GM12878 (cell line): ENCODE data around the gene ADPRM. TPM values are rescaled to one million over a fixed set of nuclear protein-coding genes. Genes with fewer than 3 reads are reported as not detected.

Experiments
- ATAC-seq: fragments of 200-7000 bp; cut with Tn5 transposase; 3 replicates; pipeline ENCODE4 v1.9.1; 2020; ENCODE audit warnings: mild to moderate bottlenecking, moderate library complexity
- BruUV-seq: library from RNA; stranded (reverse); fragments of 400-500 nt; replicated peaks from 2 replicates; lab custom pipeline; 2021; lab: Mats Ljungman, UMichigan
- CTCF ChIA-PET: fragments of 300-600 bp; sonication (Branson Sonifier 250); formaldehyde crosslinking; extraction: SDS; loops from one replicate; lab custom pipeline; 2021; ENCODE audit warnings: inconsistent platforms; lab: Yijun Ruan, JAX
- POLR2A ChIA-PET: fragments of 350-600 bp; formaldehyde crosslinking; extraction: SDS; loops from one replicate; lab custom pipeline; 2021; ENCODE audit warnings: inconsistent platforms; lab: Charles Lee
- RAD21 ChIA-PET: fragments of 300-600 bp; sonication (Branson Sonifier 250); formaldehyde crosslinking; loops from one replicate; lab custom pipeline; 2023; ENCODE audit warnings: antibody characterized with exemption; ENCODE audit not compliant: unreplicated experiment; lab: Charles Lee
- SMC1A ChIA-PET: fragments of 300-600 bp; sonication (Branson Sonifier 250); formaldehyde crosslinking; loops from one replicate; lab custom pipeline; 2023; ENCODE audit not compliant: unreplicated experiment, uncharacterized antibody; lab: Charles Lee
- DNase-seq: peaks from one replicate; pipeline ENCODE4 v3.0.0-alpha.2; 2011; ENCODE audit warnings: low read depth, low spot score
- FAIRE-seq: peaks from 3 replicates; lab custom pipeline; 2011; peaks lifted over from hg19 to GRCh38; lab: Jason Lieb, UNC
- H2AFZ ChIP-seq: 2 replicates; pipeline ENCODE4 v1.6.0; 2011; ENCODE audit warnings: low read depth, low read length, control low read depth; ENCODE audit not compliant: control insufficient read depth
- H3K27ac ChIP-seq: 2 replicates; pipeline ENCODE4 v1.5.1; 2011; ENCODE audit warnings: control low read depth; ENCODE audit not compliant: control insufficient read depth, insufficient read depth
- H3K27me3 ChIP-seq, 2 experiments: replicated peaks in 1 of 2; 2 replicates each; pipeline versions ENCODE4 v1.6.0 to v1.6.1; 2011; ENCODE audit warnings: low read length in 1 of 2; ENCODE audit not compliant: control insufficient read depth in 2 of 2, insufficient read depth in 2 of 2
- H3K36me3 ChIP-seq, 2 experiments: 2 replicates each; pipeline ENCODE4 v1.5.1; 2011; ENCODE audit warnings: low read length in 1 of 2; ENCODE audit not compliant: control insufficient read depth in 2 of 2, insufficient read depth in 2 of 2
- H3K4me1 ChIP-seq: 2 replicates; pipeline ENCODE4 v1.6.1; 2011; ENCODE audit warnings: mild to moderate bottlenecking, low read length, moderate library complexity, mixed read lengths; ENCODE audit not compliant: control insufficient read depth, insufficient read depth
- H3K4me2 ChIP-seq: 2 replicates; pipeline ENCODE4 v1.6.0; 2011; ENCODE audit warnings: control low read depth; ENCODE audit not compliant: control insufficient read depth, insufficient read depth
- H3K4me3 ChIP-seq: fragments of 200-600 bp; sonication (generic); 2 replicates; pipeline ENCODE4 v1.5.1; 2016
- H3K79me2 ChIP-seq: 2 replicates; pipeline ENCODE4 v1.6.0; 2011; ENCODE audit warnings: low read length; ENCODE audit not compliant: control insufficient read depth, insufficient read depth
- H3K9ac ChIP-seq: 2 replicates; pipeline ENCODE4 v1.8.0; 2011; ENCODE audit warnings: low read length, control low read depth, mixed read lengths; ENCODE audit not compliant: control insufficient read depth, insufficient read depth
- H3K9me3 ChIP-seq: replicated peaks from 3 replicates; pipeline ENCODE4 v1.5.1; 2011; ENCODE audit warnings: mild to moderate bottlenecking, low read length; ENCODE audit not compliant: control insufficient read depth, insufficient read depth
- H4K20me1 ChIP-seq: 2 replicates; pipeline ENCODE4 v1.6.0; 2011; ENCODE audit not compliant: control insufficient read depth, insufficient read depth
- BACH1 ChIP-seq: fragments of 450-650 bp; IDR thresholded peaks from 2 replicates; pipeline ENCODE4 v1.6.1; 2017; ENCODE audit warnings: mild to moderate bottlenecking, borderline replicate concordance
- CEBPB ChIP-seq, 2 experiments: fragments of 150-350 bp in 1 of 2; IDR thresholded peaks; 2 replicates each; pipeline ENCODE4 v1.6.1; 2012 to 2014; ENCODE audit warnings: low read depth in 2 of 2, low read length in 2 of 2, borderline replicate concordance in 1 of 2, inconsistent platforms in 1 of 2
- CHD2 ChIP-seq: IDR thresholded peaks from 2 replicates; pipeline ENCODE4 v1.6.1; 2011; ENCODE audit warnings: low read depth, low read length, improper control_type of control experiment, borderline replicate concordance
- CREM ChIP-seq: IDR thresholded peaks from 2 replicates; pipeline ENCODE4 v1.6.1; 2014; ENCODE audit warnings: antibody characterized with exemption, low read depth
- DPF2 ChIP-seq: fragments of 450-650 bp; IDR thresholded peaks from 2 replicates; pipeline ENCODE4 v1.6.1; 2017; ENCODE audit warnings: mild to moderate bottlenecking
- ESRRA ChIP-seq: IDR thresholded peaks from 2 replicates; pipeline ENCODE4 v1.6.1; 2012; ENCODE audit warnings: mild to moderate bottlenecking, low read length, improper control_type of control experiment
- GATAD2B ChIP-seq: fragments of 450-650 bp; conservative IDR thresholded peaks from 2 replicates; pipeline ENCODE4 v1.6.1; 2017; ENCODE audit warnings: low read depth, mild to moderate bottlenecking, moderate library complexity
- HCFC1 ChIP-seq: fragments of 150-350 bp; IDR thresholded peaks from 2 replicates; pipeline ENCODE4 v1.6.1; 2014; ENCODE audit warnings: low read length
- JUNB ChIP-seq: IDR thresholded peaks from 2 replicates; pipeline ENCODE4 v1.6.1; 2016; ENCODE audit warnings: antibody characterized with exemption, mild to moderate bottlenecking
- MTA3 ChIP-seq: IDR thresholded peaks from 2 replicates; pipeline ENCODE4 v1.6.1; 2012; ENCODE audit warnings: low read length, inconsistent platforms, borderline replicate concordance
- NBN ChIP-seq: fragments of 450-650 bp; IDR thresholded peaks from 2 replicates; pipeline ENCODE4 v1.6.1; 2016
- NRF1 ChIP-seq: conservative IDR thresholded peaks from 2 replicates; pipeline ENCODE4 v1.6.1; 2011; ENCODE audit warnings: mild to moderate bottlenecking, low read depth, low read length, improper control_type of control experiment
- POLR2A ChIP-seq: IDR thresholded peaks from 2 replicates; pipeline ENCODE4 v1.6.1; 2011; ENCODE audit warnings: low read depth, mild to moderate bottlenecking, low read length
- POLR2AphosphoS5 ChIP-seq: IDR thresholded peaks from 2 replicates; pipeline ENCODE4 v1.6.1; 2011; ENCODE audit warnings: mild to moderate bottlenecking, low read length, inconsistent platforms
- SIX5 ChIP-seq: IDR thresholded peaks from 2 replicates; pipeline ENCODE4 v1.6.1; 2011; ENCODE audit warnings: mild to moderate bottlenecking, low read depth, low read length, moderate library complexity; ENCODE audit not compliant: severe bottlenecking
- SP1 ChIP-seq: IDR thresholded peaks from one replicate; pipeline ENCODE4 v1.6.1; 2011; ENCODE audit warnings: low read depth, low read length
- STAT1 ChIP-seq: fragments of 450-650 bp; conservative IDR thresholded peaks from 2 replicates; pipeline ENCODE4 v1.6.1; 2014; ENCODE audit warnings: antibody characterized with exemption, mild to moderate bottlenecking
- TBL1XR1 ChIP-seq: IDR thresholded peaks from 2 replicates; pipeline ENCODE4 v1.6.1; 2012; ENCODE audit warnings: low read depth, low read length, improper control_type of control experiment
- WRNIP1 ChIP-seq: IDR thresholded peaks from 2 replicates; pipeline ENCODE4 v1.6.1; 2011; ENCODE audit warnings: low read depth, low read length, improper control_type of control experiment, borderline replicate concordance
- ZNF217 ChIP-seq: fragments of 450-650 bp; IDR thresholded peaks from 2 replicates; pipeline ENCODE4 v1.6.1; 2017; ENCODE audit warnings: antibody characterized with exemption, mild to moderate bottlenecking
- ZNF622 ChIP-seq: fragments of 450-650 bp; IDR thresholded peaks from 2 replicates; pipeline ENCODE4 v1.6.1; 2017; ENCODE audit warnings: mild to moderate bottlenecking, inconsistent platforms
- ZZZ3 ChIP-seq: IDR thresholded peaks from 2 replicates; pipeline ENCODE4 v1.6.1; 2011; ENCODE audit warnings: low read depth; ENCODE audit not compliant: control insufficient read depth, insufficient read length
- WGBS: methylation state at CpG from one replicate; pipeline ENCODE4 v1.1.6; 2016; ENCODE audit warnings: low lambda C conversion rate; ENCODE audit not compliant: insufficient replicate concordance, insufficient coverage; ENCODE audit errors: missing lambda C conversion rate; 5-methylcytosine and 5-hydroxymethylcytosine counted together
- in situ Hi-C: fragments of 300-500 bp; cut with MboI; formaldehyde crosslinking; loops from 9 replicates; pipeline ENCODE4 v1.14.3; 2018; ENCODE audit warnings: mixed read lengths
- intact Hi-C: fragments of 100-400 bp; cut with micrococcal nuclease; formaldehyde crosslinking; loops from one replicate; pipeline ENCODE4 v1.14.2; 2022; ENCODE audit not compliant: unreplicated experiment
- polyA plus RNA-seq, 11 experiments: library from polyadenylated mRNA; depleted of rRNA in 4 of 11; unstranded in 6 of 11; stranded (reverse) in 5 of 11; fragments of >200 nt; fragmentation: Nextera tagmentation in 4 of 11; fragmentation: Illumina TruSeq in 1 of 11; extraction: Ambion mirVana in 4 of 11; extraction: Trizol in 1 of 11; gene quantifications; 1 replicate in 1 of 11; 2 replicates in 10 of 11; pipeline versions ENCODE4 v1.2.1 to v1.2.3, GENCODE V29; 2011 to 2016; ENCODE audit warnings: inconsistent platforms in 2 of 11, missing spikeins in 2 of 11, low read depth in 1 of 11
- total RNA-seq, 4 experiments: library from RNA; depleted of rRNA in 3 of 4; stranded (reverse); fragments of >200 nt in 3 of 4; fragmentation: Illumina TruSeq in 1 of 4; extraction: Trizol in 1 of 4; gene quantifications; 2 replicates each; pipeline versions ENCODE4 v1.2.1 to v1.2.3, GENCODE V29; 2013 to 2021
- TF ChIP-seq, protein P1 (sequence below): fragments of 450-650 bp; IDR thresholded peaks from 2 replicates; pipeline ENCODE4 v1.6.1; 2016; ENCODE audit warnings: mild to moderate bottlenecking
- TF ChIP-seq, protein P2 (sequence below): IDR thresholded peaks from 2 replicates; pipeline ENCODE4 v1.6.1; 2012; ENCODE audit warnings: low read depth, low read length, improper control_type of control experiment

The ADPRM gene
- total and polyA plus RNA-seq, 10 of the 15 experiments (the other 5 are each of a cell fraction or from before 2014, with no cell fraction given), result 7.1 to 18.4 (median 8.8) TPM

DNA sequence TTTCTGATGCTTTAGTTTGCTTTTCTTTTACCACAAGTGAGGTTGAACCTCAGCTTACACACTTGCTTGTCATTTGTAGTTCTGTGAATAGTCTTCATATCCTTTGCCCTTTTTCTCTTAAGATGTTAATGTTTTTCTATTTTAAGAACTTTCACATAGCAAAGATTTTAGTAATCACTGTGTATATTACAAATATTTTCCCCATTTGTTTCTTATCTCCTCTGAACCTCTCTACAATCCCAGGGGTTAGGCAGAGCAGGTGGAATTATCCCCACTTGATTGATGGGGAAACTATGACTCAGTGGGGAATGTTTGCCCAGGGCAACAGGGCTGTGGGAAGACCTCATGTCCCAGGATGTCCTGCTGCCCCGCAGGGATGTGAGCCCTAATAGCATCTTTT, 28.6 kb upstream of the ADPRM start (continued):
- TF ChIP-seq BACH1, result no peak
- no peak for TF ChIP-seq TBL1XR1
- TF ChIP-seq ZZZ3, result no peak
- TF ChIP-seq POLR2AphosphoS5, result no peak
- no peak for TF ChIP-seq JUNB
- no peak for TF ChIP-seq CEBPB (IDR thresholded peaks at IDR 0.05; ENCODE audit: borderline replicate concordance in 1 of 2, low read depth in 2 of 2, low read length in 2 of 2)
- no peak for TF ChIP-seq POLR2A
- no peak for TF ChIP-seq NRF1

DNA sequence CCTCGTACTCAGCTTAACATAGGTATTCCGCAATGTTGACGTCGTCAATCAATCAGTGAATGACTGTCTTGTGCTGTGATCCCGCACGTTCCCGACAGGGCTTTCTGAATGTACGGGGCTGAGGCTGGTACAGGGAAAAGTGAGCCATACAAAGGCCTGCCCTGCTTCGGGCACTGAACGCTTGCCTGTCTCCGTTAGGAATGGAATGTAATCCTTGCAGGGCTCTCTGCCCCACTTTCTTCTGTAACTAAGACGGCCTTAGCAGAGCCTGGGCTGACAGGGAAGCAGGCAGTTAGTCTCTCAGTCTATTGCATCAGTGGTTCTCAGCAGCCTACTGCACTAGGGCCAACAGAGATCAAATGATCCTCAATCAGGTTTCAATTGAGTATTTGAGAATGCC, 24.1 kb upstream of the ADPRM start:
- ChIA-PET CTCF (interaction anchor here (1.2 kb wide), 1 partner anchor 27 kb away, joined by 4 read pairs; no protein-coding TSS in a partner anchor), RAD21 (no interaction called here), POLR2A (no interaction called here), SMC1A (no interaction called here)
- H3K4me1 ChIP-seq, result no peaks in the 10 kb centered on the region
- no peak overlapping the region for H3K27ac ChIP-seq
- H3K9me3 ChIP-seq, result no peaks in the 10 kb centered on the region
- no peaks in the 10 kb centered on the region for H3K27me3 ChIP-seq
- no peak for DNase-seq
- H3K4me2 ChIP-seq, result no peak overlapping the region
- no peak for FAIRE-seq
- TF ChIP-seq WRNIP1 (no peak), DPF2 (no peak), HCFC1 (no peak), NBN (no peak), POLR2A (no peak), ZNF217 (no peak), SP1 (no peak), CHD2 (no peak), CREM (no peak), JUNB (no peak), ZZZ3 (no peak), SIX5 (no peak), GATAD2B (no peak), ESRRA (no peak), MTA3 (no peak), ZNF622 (no peak), STAT1 (no peak)
- TF ChIP-seq, protein P1, sequence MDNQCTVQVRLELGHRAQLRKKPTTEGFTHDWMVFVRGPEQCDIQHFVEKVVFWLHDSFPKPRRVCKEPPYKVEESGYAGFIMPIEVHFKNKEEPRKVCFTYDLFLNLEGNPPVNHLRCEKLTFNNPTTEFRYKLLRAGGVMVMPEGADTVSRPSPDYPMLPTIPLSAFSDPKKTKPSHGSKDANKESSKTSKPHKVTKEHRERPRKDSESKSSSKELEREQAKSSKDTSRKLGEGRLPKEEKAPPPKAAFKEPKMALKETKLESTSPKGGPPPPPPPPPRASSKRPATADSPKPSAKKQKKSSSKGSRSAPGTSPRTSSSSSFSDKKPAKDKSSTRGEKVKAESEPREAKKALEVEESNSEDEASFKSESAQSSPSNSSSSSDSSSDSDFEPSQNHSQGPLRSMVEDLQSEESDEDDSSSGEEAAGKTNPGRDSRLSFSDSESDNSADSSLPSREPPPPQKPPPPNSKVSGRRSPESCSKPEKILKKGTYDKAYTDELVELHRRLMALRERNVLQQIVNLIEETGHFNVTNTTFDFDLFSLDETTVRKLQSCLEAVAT, result no peak
- TF ChIP-seq, protein P2, sequence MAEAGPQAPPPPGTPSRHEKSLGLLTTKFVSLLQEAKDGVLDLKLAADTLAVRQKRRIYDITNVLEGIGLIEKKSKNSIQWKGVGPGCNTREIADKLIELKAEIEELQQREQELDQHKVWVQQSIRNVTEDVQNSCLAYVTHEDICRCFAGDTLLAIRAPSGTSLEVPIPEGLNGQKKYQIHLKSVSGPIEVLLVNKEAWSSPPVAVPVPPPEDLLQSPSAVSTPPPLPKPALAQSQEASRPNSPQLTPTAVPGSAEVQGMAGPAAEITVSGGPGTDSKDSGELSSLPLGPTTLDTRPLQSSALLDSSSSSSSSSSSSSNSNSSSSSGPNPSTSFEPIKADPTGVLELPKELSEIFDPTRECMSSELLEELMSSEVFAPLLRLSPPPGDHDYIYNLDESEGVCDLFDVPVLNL, result no peak
- H4K20me1 ChIP-seq, result no peaks in the 10 kb centered on the region
- no peak overlapping the region for H3K9ac ChIP-seq
- no peak overlapping the region for H2AFZ ChIP-seq
- no peak overlapping the region for H3K4me3 ChIP-seq
- 93% methylated on average over 12 of the region's 12 CpGs for WGBS
- intact Hi-C loops, result no loop called here
- no peaks in the 10 kb centered on the region for H3K79me2 ChIP-seq
- peaks cover 0 to 5% of the 10 kb centered on the region in 2 experiments; a peak in 2 of 4 replicates for H3K36me3 ChIP-seq
- no peak for ATAC-seq
- no TSS peak for BruUV-seq
- in situ Hi-C loops, result no loop called here
